Motor neuron (in vitro differentiated cells): Measurements from ENCODE around the gene ZFYVE28. TPM values are rescaled to one million over a fixed set of nuclear protein-coding genes. Genes with fewer than 3 reads are reported as not detected.
A peak's percentile ranks its signal among the peaks of the same experiment; 100 is the strongest.

Experiments used
- ATAC-seq, 8 experiments: fragments of 200-7000 bp; cut with Tn5 transposase; replicated peaks in 6 of 8; 2 replicates each; pipeline ENCODE4 v1.8.0; 2021; ENCODE audit warnings: mild to moderate bottlenecking in 8 of 8, moderate library complexity in 8 of 8
- H3K27ac ChIP-seq, 2 donors: fragments of 250-450 bp; sonication (Bioruptor Pico); 2 replicates each; pipeline ENCODE4 v1.9.0; 2021; ENCODE audit warnings: antibody characterized with exemption in 2 of 2, mild to moderate bottlenecking in 2 of 2, moderate library complexity in 1 of 2
- H3K4me1 ChIP-seq, 2 donors: fragments of 250-450 bp; sonication (Bioruptor Pico); replicated peaks in 1 of 2; 2 replicates each; pipeline ENCODE4 v1.6.1; 2021; ENCODE audit warnings: antibody characterized with exemption in 2 of 2, mild to moderate bottlenecking in 2 of 2, moderate library complexity in 1 of 2
- H3K4me3 ChIP-seq, 5 donors: fragments of 250-450 bp; sonication (Bioruptor Pico); 2 replicates each; pipeline ENCODE4 v1.9.0; 2021; ENCODE audit warnings: antibody characterized with exemption in 5 of 5, mild to moderate bottlenecking in 5 of 5, moderate library complexity in 4 of 5
- WGBS, 10 experiments: fragments of 450-650 bp; shearing (Covaris generic); methylation state at CpG; one replicate each; pipeline ENCODE4 v1.0.0; 2022; 5-methylcytosine and 5-hydroxymethylcytosine counted together
- in situ Hi-C, 9 experiments: fragments of 400-800 bp; cut with MboI; loops; one replicate each; pipeline ENCODE4 v1.15.0; 2021; ENCODE audit warnings: low sequenced_read_pairs in 9 of 9, low pct_unique_long_range_greater_than_20kb in 2 of 9; ENCODE audit not compliant: unreplicated experiment in 9 of 9
- total RNA-seq, 8 experiments: library from RNA; unstranded; fragments of 300-600 nt; gene quantifications; 2 replicates each; pipeline versions ENCODE4 v1.2.3 to v1.2.4, GENCODE V29; 2022

The ZFYVE28 gene
- total RNA-seq, 8 experiments from 2014 or later, result 1.1 to 8.2 (median 4.3) TPM

GRCh38 chr4:2259036-2259540 is 159.4 kb downstream of the ZFYVE28 start:
- H3K4me3 ChIP-seq, result no peak overlapping the region
- H3K4me1 ChIP-seq, result peaks cover 9 to 11% of the 10 kb centered on the region in 2 donors
- ATAC-seq, result no peak

DNA sequence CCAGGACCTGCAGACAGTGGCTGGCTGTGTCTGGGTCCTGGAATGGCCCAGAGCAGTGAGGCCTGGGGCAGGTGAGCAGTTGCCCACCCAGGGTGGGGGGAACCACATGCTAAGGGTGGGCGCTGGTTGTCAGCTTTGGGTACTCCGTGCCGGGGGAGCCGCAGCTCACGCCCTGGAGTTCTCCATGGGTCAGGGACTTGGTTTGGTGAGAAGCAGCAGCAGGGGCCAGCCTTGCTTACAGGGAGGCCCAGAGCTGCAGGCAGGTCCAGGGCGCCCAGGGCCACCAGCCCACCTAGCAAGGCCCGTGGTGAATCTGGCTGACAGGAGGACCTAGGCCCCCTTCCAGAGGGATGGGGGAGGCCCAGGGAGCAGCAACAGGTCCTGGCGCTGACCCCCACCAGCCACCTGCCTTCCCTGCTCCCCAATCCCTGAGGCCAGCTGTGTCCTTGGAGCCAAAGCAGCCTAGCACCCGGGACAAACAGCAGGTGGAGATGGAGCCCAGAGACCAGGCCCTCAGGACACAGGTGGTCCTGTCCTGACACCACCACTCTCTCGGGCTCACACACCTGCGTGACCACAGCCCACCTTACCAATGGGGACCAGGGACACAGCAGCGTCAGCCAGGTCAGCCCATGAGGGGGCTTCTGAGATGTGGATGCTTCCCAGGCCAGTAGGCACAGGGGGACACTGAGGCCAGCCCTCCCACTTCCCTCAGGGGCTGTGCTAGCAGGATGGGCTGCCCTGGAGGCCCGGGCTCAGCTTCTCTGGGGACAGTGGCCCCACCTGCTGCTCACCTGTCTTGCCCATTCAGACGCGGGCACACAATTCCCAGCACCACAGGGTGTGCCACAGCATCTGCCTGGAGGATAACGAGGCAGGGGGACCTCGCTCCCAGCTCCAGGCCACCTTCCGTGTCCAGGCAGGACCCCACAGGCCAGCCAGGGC is 160.1 kb downstream of the ZFYVE28 start:
- WGBS, 10 experiments, result no CpG with 5 or more reads among the region's 18 CpGs
- in situ Hi-C loops, result no loop called here
- no peak overlapping the region for H3K27ac ChIP-seq
- no peak for ATAC-seq
- H3K4me1 ChIP-seq, result peaks cover 9 to 11% of the 10 kb centered on the region in 2 donors
- H3K4me3 ChIP-seq, result no peak overlapping the region

More at GRCh38 chr4:2259036-2259540, 159.4 kb downstream of the ZFYVE28 start:
- no peak overlapping the region for H3K27ac ChIP-seq
- in situ Hi-C loops, result no loop called here
- WGBS, 10 experiments, result 50 to 80% methylated on average over 1 of the region's 13 CpGs; no CpG with 5 or more reads in 8 of the 10 experiments

GRCh38 chr4:2257361-2258081 is 160.9 kb downstream of the ZFYVE28 start:
- no peak for ATAC-seq
- Histone ChIP-seq H3K4me3 (no peak overlapping the region), H3K4me1 (peaks cover 9 to 11% of the 10 kb centered on the region in 2 donors), H3K27ac (no peak overlapping the region)
- WGBS, 10 experiments, result 60 to 100% (median 83%) methylated on average over 1 to 6 of the region's 14 CpGs; no CpG with 5 or more reads in 4 of the 10 experiments
- in situ Hi-C loops, result no loop called here

GRCh38 chr4:2256781-2257191 is 161.7 kb downstream of the ZFYVE28 start:
- Histone ChIP-seq H3K27ac (no peak overlapping the region), H3K4me1 (peaks cover 9 to 11% of the 10 kb centered on the region in 2 donors), H3K4me3 (no peak overlapping the region)
- no peak for ATAC-seq
- 60% methylated on average over 1 of the region's 12 CpGs; no CpG with 5 or more reads in 9 of the 10 experiments for WGBS, 10 experiments
- in situ Hi-C loops, result no loop called here

DNA sequence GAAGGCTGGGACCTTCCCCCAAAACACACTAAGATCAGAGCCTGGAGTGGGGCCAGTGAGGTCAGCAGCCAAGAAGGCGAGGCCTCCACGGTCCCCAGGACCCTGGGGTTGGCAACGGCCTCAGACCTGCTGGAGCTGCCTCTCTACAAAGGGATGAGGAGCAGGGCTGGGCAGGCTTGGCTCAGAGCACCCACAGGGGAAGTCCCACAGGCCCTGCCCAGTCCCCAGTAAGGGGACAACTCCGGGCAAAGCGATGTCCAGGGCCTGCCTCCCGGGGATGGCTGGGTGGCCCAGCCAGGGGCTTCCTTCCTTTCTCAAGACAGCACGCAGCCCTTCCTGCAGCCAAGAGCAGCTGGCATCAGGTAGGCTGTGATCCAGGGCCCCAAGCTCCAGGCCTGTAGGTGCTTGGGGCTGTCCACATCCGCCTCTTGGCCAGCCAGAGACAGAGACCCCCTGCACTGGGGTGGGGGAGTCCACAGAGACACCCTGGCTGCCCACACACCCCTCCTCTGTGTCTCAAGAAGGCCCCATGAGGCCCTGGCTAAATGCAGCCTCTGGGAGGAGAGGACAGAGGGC is 162.2 kb downstream of the ZFYVE28 start:
- Histone ChIP-seq H3K27ac (no peak overlapping the region), H3K4me3 (no peak overlapping the region), H3K4me1 (peaks cover 9 to 11% of the 10 kb centered on the region in 2 donors)
- WGBS, 10 experiments, result 31 to 80% (median 40%) methylated on average over 1 to 5 of the region's 8 CpGs; no CpG with 5 or more reads in 7 of the 10 experiments
- ATAC-seq, result peak in 1 of 8 experiments; percentile 21
- in situ Hi-C loops, result no loop called here

GRCh38 chr4:2255501-2256155 is 162.8 kb downstream of the ZFYVE28 start:
- Histone ChIP-seq H3K4me1 (peaks cover 6 to 10% of the 10 kb centered on the region in 2 donors), H3K27ac (no peak overlapping the region), H3K4me3 (no peak overlapping the region)
- peak in 4 of 8 experiments; percentile 9 to 70 (median 13) for ATAC-seq
- 20 to 65% (median 60%) methylated on average over 1 to 2 of the region's 18 CpGs; no CpG with 5 or more reads in 7 of the 10 experiments for WGBS, 10 experiments
- in situ Hi-C loops, result no loop called here

- WGBS, 10 experiments, result 69 to 90% (median 87%) methylated on average over 2 to 17 of the region's 32 CpGs
- ATAC-seq, result no peak
- no peak overlapping the region for H3K4me3 ChIP-seq
- H3K27ac ChIP-seq, result no peak overlapping the region
- in situ Hi-C loops, result no loop called here
- peaks cover 0 to 2% of the 10 kb centered on the region in 2 donors for H3K4me1 ChIP-seq
Observed at GRCh38 chr4:2254665-2255500, 163.6 kb downstream of the ZFYVE28 start.

DNA sequence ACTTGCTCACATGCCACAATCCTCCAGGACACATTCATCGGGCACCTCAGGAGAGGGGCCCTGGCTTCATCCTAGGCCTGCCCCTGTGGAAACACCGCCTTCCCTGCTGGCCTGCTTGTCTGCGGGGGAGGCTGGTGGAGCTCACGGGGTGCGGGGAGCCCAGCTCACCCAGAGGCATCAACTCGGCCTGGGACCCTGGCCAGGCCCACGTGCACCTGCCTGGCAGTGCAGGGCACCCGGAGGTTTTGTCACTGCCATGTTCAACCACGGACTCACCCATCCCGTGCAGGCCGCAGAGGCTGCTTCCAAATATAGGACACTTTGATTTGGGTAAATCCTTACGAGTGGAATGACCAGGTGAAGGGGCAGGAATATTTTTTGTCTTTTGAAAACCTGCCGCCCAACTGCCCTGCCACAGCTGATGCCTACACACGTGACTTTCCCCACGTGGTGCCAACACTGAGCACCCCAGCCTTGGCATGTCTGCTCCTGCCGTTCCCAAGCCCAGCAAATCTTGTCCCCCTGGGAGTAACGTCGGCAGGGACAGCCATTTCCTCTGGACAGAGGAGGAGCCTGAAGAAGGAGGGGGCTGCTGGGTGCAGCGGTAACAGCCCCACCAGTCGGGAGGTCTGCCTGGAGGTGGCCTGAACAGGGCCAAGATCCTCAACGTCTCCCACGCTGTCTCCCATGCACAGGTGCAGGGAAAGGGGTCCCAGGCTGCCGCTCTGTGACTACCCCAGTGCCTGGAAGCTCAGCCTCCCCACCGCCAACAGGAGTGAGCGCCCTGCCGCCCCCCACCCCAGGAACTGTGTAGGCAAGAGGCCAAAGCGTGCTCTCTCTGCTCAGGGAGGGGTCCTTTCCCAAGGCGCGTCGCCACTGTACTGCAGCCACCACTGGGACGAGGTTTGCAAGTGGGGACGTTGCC is 165.0 kb downstream of the ZFYVE28 start:
- no peak overlapping the region for H3K27ac ChIP-seq
- no peak overlapping the region for H3K4me3 ChIP-seq
- in situ Hi-C loops, result no loop called here
- no peaks in the 10 kb centered on the region for H3K4me1 ChIP-seq
- no peak for ATAC-seq
- WGBS, 10 experiments, result 60 to 100% (median 91%) methylated on average over 1 to 16 of the region's 32 CpGs; no CpG with 5 or more reads in 2 of the 10 experiments

DNA sequence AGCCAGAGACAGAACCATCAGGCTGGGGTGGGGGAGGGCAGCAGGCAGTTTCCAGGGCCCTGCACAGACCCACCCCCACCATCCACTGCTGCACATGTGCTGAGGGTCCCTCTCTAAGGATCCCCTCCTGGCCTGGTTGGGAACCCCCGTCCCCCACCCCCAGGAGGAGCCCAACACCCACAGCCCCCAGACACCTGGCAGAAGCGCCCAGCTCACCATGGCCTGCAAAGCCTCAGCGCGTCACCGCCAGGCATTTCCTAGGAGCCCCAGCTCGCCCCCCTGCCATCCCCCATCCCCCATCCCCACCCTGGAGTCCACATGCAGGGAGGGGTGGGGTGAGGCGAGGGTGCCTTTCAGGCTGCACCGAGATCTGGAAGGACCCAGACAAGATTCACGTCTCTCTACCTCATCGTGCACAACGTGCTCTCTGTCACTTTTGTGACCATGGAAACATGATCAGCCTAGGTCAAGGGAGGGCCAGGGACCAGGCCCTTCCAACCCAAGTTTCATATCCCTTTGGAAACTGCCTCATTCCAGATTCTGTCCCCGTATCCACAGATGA is 165.8 kb downstream of the ZFYVE28 start:
- H3K27ac ChIP-seq, result no peak overlapping the region
- ATAC-seq, result no peak
- no peaks in the 10 kb centered on the region for H3K4me1 ChIP-seq
- H3K4me3 ChIP-seq, result no peak overlapping the region
- WGBS, 10 experiments, result 29 to 100% (median 90%) methylated on average over 1 to 3 of the region's 12 CpGs; no CpG with 5 or more reads in 6 of the 10 experiments
- in situ Hi-C loops, result no loop called here

DNA sequence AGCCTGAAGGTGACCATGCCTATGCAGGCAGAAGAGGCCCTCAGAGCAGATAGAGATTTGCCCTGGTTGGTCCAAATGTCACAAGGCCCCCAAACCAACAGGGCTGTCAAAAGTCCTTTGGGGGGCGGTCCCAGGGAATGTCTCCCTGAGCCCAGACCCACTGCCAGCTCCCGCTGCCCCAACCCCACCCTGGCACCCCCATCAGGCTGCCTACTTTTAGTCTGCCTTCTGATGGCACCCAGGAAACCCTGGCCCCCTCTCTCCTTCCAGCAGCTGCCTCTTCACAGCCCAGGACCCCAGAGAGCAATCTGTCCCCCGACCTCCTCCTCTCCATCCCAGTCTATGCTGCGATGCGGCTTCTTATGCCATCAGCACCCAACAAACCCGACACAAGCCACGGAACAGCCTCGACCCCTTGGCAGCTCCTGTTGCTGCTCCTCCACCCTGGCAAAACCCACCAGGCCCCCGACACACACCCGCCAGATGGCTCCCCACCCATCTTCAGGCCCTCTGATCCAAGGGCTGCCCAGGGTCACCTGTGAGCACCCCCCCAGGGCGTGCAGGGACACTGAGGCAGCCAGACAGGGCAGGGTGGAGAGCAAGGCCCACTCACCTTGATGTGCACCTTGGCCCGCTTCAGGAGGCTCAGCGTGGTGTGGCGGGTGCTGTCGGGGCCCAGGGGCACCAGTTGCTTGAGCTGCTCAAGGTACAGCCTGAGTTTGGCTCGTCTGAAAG is 166.5 kb downstream of the ZFYVE28 start:
- ATAC-seq, result no peak
- Histone ChIP-seq H3K4me3 (no peak overlapping the region), H3K4me1 (no peaks in the 10 kb centered on the region), H3K27ac (no peak overlapping the region)
- in situ Hi-C loops, result no loop called here
- 100% methylated on average over 2 of the region's 16 CpGs; no CpG with 5 or more reads in 8 of the 10 experiments for WGBS, 10 experiments
